MM.1S (cell line): ENCODE measurements around the gene WDFY3.

Source experiments
- EZH2 ChIP-seq: fragments of 300-600 bp; sonication (generic); optimal IDR thresholded peaks from 2 replicates; pipeline ENCODE3; 2017; ENCODE audit warnings: low read depth, mild to moderate bottlenecking, antibody characterized with exemption, low read length, mixed read lengths
- EZH2phosphoT487 ChIP-seq: fragments of 300-600 bp; sonication (generic); IDR thresholded peaks from 2 replicates; pipeline ENCODE4 v1.6.1; 2018; ENCODE audit warnings: antibody characterized with exemption, low read length
- TF ChIP-seq, protein P1 (sequence below): fragments of 300-600 bp; sonication (generic); IDR thresholded peaks from 2 replicates; pipeline ENCODE4 v1.5.1; 2016; ENCODE audit warnings: antibody characterized with exemption, low read length, mixed read lengths

- TF ChIP-seq, protein P1, sequence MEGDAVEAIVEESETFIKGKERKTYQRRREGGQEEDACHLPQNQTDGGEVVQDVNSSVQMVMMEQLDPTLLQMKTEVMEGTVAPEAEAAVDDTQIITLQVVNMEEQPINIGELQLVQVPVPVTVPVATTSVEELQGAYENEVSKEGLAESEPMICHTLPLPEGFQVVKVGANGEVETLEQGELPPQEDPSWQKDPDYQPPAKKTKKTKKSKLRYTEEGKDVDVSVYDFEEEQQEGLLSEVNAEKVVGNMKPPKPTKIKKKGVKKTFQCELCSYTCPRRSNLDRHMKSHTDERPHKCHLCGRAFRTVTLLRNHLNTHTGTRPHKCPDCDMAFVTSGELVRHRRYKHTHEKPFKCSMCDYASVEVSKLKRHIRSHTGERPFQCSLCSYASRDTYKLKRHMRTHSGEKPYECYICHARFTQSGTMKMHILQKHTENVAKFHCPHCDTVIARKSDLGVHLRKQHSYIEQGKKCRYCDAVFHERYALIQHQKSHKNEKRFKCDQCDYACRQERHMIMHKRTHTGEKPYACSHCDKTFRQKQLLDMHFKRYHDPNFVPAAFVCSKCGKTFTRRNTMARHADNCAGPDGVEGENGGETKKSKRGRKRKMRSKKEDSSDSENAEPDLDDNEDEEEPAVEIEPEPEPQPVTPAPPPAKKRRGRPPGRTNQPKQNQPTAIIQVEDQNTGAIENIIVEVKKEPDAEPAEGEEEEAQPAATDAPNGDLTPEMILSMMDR: no peak
- TF ChIP-seq EZH2: no peak
- no peak for TF ChIP-seq EZH2phosphoT487
These were observed 228.8 kb downstream of the WDFY3 start for GRCh38 chr4:84737656-84738055.
